Liver (tissue), 3 donors: Measurements from ENCODE around the gene ADM2.

ENCODE experiments used
- FOXA1 ChIP-seq: IDR thresholded peaks from 2 replicates; pipeline ENCODE4 v1.6.1; 2016; ENCODE audit warnings: antibody characterized with exemption
- GABPA ChIP-seq, 2 donors: IDR thresholded peaks in 1 of 2; conservative IDR thresholded peaks in 1 of 2; 2 replicates each; pipeline ENCODE4 v1.6.1; 2016; ENCODE audit warnings: antibody characterized with exemption in 2 of 2, mild to moderate bottlenecking in 1 of 2, moderate library complexity in 1 of 2
- HNF4A ChIP-seq, 2 donors: conservative IDR thresholded peaks; 2 replicates each; pipeline ENCODE4 v1.6.1; 2016; ENCODE audit warnings: antibody characterized with exemption in 2 of 2, mild to moderate bottlenecking in 2 of 2
- HNF4G ChIP-seq: IDR thresholded peaks from 2 replicates; pipeline ENCODE4 v1.6.1; 2016; ENCODE audit warnings: antibody characterized with exemption
- JUND ChIP-seq, 2 donors: IDR thresholded peaks; 2 replicates each; pipeline ENCODE4 v1.6.1; 2016; ENCODE audit warnings: antibody characterized with exemption in 2 of 2
- NR2F2 ChIP-seq: IDR thresholded peaks from 2 replicates; pipeline ENCODE4 v1.6.1; 2016; ENCODE audit warnings: antibody characterized with exemption
- RAD21 ChIP-seq, 2 donors: IDR thresholded peaks; 2 replicates each; pipeline ENCODE4 v1.6.1; 2016; ENCODE audit warnings: antibody characterized with exemption in 2 of 2, mild to moderate bottlenecking in 2 of 2
- RXRA ChIP-seq, 2 donors: IDR thresholded peaks; 2 replicates each; pipeline ENCODE4 v1.6.1; 2017 to 2018; ENCODE audit warnings: antibody characterized with exemption in 2 of 2, mild to moderate bottlenecking in 1 of 2
- SP1 ChIP-seq: IDR thresholded peaks from 2 replicates; pipeline ENCODE4 v1.6.1; 2018; ENCODE audit warnings: antibody characterized with exemption, mild to moderate bottlenecking
- TAF1 ChIP-seq: conservative IDR thresholded peaks from 2 replicates; pipeline ENCODE4 v1.6.1; 2016; ENCODE audit warnings: antibody characterized with exemption, mild to moderate bottlenecking
- TF ChIP-seq, protein P1 (sequence below): fragments of 150-350 bp; IDR thresholded peaks from 2 replicates; pipeline ENCODE4 v1.5.1; 2017; ENCODE audit warnings: improper control_type of control experiment, low read depth, low read length; ENCODE audit not compliant: missing input control
- TF ChIP-seq, protein P2 (sequence below): IDR thresholded peaks from 2 replicates; pipeline ENCODE4 v1.6.1; 2016; ENCODE audit warnings: antibody characterized with exemption
- TF ChIP-seq, protein P3 (sequence below): IDR thresholded peaks from 2 replicates; pipeline ENCODE4 v1.6.1; 2016; ENCODE audit warnings: antibody characterized with exemption, mild to moderate bottlenecking
- TF ChIP-seq, protein P4 (sequence below): IDR thresholded peaks from 2 replicates; pipeline ENCODE4 v1.6.1; 2016; ENCODE audit warnings: antibody characterized with exemption
- donor health status: healthy.
- donor health status: healthy.

DNA sequence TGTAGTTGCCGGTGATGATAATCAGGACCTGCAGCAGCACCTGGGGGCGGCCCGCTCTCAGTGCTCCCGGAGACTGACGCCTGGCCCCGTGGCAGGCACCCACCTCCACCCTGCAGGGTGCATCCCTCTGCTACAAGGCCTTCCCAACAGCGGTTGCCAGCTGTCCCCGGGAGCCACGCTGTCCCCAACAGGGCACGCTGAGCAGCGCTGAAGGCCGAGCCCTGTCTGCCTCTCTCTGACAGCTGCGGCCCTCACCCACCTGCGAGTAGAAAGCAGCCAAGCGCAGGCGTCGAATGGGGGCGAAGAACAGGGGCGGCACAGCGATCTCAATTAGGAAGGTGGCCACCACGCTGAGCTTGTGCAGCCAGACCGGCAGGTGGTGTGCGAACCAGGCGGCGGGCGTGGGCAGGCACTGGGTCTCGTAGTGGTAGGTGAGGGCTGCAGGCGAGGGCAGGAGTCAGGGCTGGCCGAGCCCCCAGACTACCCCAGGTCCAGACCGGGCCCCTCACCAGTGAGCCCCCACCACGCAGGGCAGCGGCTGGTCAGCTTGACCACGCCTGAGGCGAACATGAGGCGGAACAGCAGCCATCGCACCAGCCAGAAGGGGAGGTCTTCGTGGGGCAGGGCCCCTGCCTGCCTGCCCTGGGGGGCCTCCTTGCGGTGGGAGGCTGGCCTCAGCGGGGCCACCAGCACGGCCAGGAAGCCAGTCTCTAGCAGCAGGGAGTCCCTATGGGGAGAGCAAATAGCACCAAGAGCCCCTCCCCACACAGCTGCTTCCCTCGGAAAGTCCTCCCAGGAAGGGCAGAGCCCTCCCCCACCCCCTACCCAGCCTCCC is 24.6 kb downstream of the ADM2 start:
- TF ChIP-seq, protein P1, sequence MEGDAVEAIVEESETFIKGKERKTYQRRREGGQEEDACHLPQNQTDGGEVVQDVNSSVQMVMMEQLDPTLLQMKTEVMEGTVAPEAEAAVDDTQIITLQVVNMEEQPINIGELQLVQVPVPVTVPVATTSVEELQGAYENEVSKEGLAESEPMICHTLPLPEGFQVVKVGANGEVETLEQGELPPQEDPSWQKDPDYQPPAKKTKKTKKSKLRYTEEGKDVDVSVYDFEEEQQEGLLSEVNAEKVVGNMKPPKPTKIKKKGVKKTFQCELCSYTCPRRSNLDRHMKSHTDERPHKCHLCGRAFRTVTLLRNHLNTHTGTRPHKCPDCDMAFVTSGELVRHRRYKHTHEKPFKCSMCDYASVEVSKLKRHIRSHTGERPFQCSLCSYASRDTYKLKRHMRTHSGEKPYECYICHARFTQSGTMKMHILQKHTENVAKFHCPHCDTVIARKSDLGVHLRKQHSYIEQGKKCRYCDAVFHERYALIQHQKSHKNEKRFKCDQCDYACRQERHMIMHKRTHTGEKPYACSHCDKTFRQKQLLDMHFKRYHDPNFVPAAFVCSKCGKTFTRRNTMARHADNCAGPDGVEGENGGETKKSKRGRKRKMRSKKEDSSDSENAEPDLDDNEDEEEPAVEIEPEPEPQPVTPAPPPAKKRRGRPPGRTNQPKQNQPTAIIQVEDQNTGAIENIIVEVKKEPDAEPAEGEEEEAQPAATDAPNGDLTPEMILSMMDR, result no peak
- TF ChIP-seq, protein P2, sequence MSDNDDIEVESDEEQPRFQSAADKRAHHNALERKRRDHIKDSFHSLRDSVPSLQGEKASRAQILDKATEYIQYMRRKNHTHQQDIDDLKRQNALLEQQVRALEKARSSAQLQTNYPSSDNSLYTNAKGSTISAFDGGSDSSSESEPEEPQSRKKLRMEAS, result no peak
- TF ChIP-seq JUND (IDR thresholded peaks at IDR 0.05) (no peak), NR2F2 (no peak), GABPA (IDR thresholded peaks at IDR 0.05 in 1 of 2, conservative IDR thresholded peaks at IDR 0.05 in 1 of 2) (no peak), TAF1 (no peak), FOXA1 (no peak), RAD21 (IDR thresholded peaks at IDR 0.05) (no peak), HNF4A (conservative IDR thresholded peaks at IDR 0.05) (no peak), SP1 (no peak), RXRA (IDR thresholded peaks at IDR 0.05) (no peak), HNF4G (no peak)
- TF ChIP-seq, protein P3, sequence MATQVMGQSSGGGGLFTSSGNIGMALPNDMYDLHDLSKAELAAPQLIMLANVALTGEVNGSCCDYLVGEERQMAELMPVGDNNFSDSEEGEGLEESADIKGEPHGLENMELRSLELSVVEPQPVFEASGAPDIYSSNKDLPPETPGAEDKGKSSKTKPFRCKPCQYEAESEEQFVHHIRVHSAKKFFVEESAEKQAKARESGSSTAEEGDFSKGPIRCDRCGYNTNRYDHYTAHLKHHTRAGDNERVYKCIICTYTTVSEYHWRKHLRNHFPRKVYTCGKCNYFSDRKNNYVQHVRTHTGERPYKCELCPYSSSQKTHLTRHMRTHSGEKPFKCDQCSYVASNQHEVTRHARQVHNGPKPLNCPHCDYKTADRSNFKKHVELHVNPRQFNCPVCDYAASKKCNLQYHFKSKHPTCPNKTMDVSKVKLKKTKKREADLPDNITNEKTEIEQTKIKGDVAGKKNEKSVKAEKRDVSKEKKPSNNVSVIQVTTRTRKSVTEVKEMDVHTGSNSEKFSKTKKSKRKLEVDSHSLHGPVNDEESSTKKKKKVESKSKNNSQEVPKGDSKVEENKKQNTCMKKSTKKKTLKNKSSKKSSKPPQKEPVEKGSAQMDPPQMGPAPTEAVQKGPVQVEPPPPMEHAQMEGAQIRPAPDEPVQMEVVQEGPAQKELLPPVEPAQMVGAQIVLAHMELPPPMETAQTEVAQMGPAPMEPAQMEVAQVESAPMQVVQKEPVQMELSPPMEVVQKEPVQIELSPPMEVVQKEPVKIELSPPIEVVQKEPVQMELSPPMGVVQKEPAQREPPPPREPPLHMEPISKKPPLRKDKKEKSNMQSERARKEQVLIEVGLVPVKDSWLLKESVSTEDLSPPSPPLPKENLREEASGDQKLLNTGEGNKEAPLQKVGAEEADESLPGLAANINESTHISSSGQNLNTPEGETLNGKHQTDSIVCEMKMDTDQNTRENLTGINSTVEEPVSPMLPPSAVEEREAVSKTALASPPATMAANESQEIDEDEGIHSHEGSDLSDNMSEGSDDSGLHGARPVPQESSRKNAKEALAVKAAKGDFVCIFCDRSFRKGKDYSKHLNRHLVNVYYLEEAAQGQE, result no peak
- TF ChIP-seq, protein P4, sequence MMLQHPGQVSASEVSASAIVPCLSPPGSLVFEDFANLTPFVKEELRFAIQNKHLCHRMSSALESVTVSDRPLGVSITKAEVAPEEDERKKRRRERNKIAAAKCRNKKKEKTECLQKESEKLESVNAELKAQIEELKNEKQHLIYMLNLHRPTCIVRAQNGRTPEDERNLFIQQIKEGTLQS, result no peak
